Suprapubic skin (tissue), 4 donors: ENCODE measurements around the gene ZMYND15.

Experiments
- EP300 ChIP-seq: sonication (generic); formaldehyde crosslinking; IDR thresholded peaks from one replicate; pipeline ENCODE4 v1.6.1; 2017; ENCODE audit warnings: antibody characterized with exemption
- POLR2A ChIP-seq, 2 donors: fragments of 450-650 bp; IDR thresholded peaks; one replicate each; pipeline ENCODE4 v1.6.1; 2017; ENCODE audit warnings: antibody characterized with exemption in 2 of 2, mild to moderate bottlenecking in 2 of 2, moderate library complexity in 2 of 2
- POLR2AphosphoS5 ChIP-seq, 3 donors: sonication (generic); formaldehyde crosslinking; IDR thresholded peaks; one replicate each; pipeline ENCODE4 v1.6.1; 2017; ENCODE audit warnings: antibody characterized with exemption in 3 of 3
- TF ChIP-seq, protein P1 (sequence below), 2 donors: fragments of 200-600 bp in 1 of 2; fragments of 450-650 bp in 1 of 2; sonication (generic) in 1 of 2; IDR thresholded peaks; one replicate each; pipeline ENCODE4 v1.5.1; 2016 to 2019; ENCODE audit warnings: antibody characterized with exemption in 2 of 2, mild to moderate bottlenecking in 1 of 2, moderate library complexity in 1 of 2

DNA sequence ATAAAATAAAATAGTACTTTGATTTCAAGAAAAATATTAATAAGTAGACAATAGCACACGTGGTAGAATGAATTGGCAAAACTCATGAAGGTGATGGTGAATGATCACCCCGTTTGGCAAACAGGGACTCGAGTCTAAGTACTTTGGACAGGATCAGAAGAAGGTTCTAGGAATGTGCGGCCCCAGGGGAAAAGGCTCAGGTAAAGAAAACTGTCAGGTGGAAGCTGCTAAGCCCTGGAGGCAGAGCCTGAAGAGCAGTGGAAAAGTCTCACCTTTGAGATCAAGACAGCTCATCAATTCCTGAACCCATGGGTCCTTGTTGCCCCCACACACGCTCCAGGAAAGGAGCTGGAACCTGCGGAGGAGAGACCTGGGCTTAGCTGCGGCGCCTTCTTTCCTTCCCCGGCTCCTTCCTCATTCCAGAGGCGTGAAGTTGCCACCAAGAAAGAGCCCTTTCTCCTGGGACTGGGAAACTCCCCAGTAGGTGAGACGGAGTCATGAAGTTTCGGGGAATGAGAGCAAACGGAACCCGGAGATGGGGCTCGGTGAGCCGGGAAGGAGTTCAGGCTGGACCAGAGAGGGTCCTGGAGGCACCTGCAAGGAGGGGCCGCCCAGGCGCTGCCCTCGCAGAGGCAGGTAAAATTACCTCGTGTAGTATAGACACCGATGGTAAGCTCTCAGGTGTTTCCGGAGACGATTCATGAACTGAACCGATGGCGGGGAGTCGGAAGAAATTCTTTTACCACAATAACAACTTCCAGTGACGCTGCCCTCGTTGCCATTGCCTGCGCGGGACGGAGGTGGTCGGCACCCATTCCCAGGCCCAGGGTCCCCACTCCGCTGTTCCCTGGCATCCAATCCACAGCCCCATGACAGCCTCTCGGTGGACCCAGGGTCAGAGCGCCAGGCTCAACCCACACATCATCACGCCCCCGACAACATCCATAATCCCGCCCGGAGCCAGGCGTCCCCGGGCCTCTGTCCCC lies 1.2 kb upstream of the ZMYND15 start:
- TF ChIP-seq, protein P1, sequence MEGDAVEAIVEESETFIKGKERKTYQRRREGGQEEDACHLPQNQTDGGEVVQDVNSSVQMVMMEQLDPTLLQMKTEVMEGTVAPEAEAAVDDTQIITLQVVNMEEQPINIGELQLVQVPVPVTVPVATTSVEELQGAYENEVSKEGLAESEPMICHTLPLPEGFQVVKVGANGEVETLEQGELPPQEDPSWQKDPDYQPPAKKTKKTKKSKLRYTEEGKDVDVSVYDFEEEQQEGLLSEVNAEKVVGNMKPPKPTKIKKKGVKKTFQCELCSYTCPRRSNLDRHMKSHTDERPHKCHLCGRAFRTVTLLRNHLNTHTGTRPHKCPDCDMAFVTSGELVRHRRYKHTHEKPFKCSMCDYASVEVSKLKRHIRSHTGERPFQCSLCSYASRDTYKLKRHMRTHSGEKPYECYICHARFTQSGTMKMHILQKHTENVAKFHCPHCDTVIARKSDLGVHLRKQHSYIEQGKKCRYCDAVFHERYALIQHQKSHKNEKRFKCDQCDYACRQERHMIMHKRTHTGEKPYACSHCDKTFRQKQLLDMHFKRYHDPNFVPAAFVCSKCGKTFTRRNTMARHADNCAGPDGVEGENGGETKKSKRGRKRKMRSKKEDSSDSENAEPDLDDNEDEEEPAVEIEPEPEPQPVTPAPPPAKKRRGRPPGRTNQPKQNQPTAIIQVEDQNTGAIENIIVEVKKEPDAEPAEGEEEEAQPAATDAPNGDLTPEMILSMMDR (IDR thresholded peaks at IDR 0.05), result no peak
- TF ChIP-seq EP300 (no peak), POLR2A (IDR thresholded peaks at IDR 0.05) (no peak), POLR2AphosphoS5 (IDR thresholded peaks at IDR 0.05) (no peak)
